Loucy (cell line): ENCODE results near the gene CLN5.
A peak's percentile ranks its signal among the peaks of the same experiment; 100 is the strongest.

Source experiments
- H2AFZ ChIP-seq: fragments of 200-600 bp; sonication (generic); 2 replicates; pipeline ENCODE4 v1.6.0; 2016; ENCODE audit warnings: antibody characterized with exemption, mild to moderate bottlenecking, low read length, moderate library complexity
- H3F3A ChIP-seq: fragments of 200-600 bp; 2 replicates; pipeline ENCODE4 v1.6.0; 2016; ENCODE audit warnings: antibody characterized with exemption, low read depth, mild to moderate bottlenecking
- H3K27me3 ChIP-seq: fragments of 200-600 bp; sonication (generic); 2 replicates; pipeline ENCODE4 v1.6.1; 2014; ENCODE audit warnings: low read length, mild to moderate bottlenecking; ENCODE audit not compliant: insufficient read depth, poor library complexity, severe bottlenecking
- H3K36me3 ChIP-seq: fragments of 200-600 bp; sonication (generic); 2 replicates; pipeline ENCODE4 v1.6.1; 2016; ENCODE audit warnings: low read length; ENCODE audit not compliant: insufficient read depth
- H3K4me1 ChIP-seq: fragments of 200-600 bp; sonication (generic); 2 replicates; pipeline ENCODE4 v1.5.1; 2014; ENCODE audit warnings: low read length, mild to moderate bottlenecking; ENCODE audit not compliant: insufficient read depth, poor library complexity, severe bottlenecking
- H3K4me2 ChIP-seq: fragments of 200-600 bp; sonication (generic); 2 replicates; pipeline ENCODE4 v1.6.0; 2014; ENCODE audit warnings: antibody characterized with exemption, low read length, low read depth, mild to moderate bottlenecking; ENCODE audit not compliant: poor library complexity, severe bottlenecking
- H3K4me3 ChIP-seq: fragments of 200-600 bp; sonication (generic); 2 replicates; pipeline ENCODE4 v1.5.1; 2014; ENCODE audit warnings: low read length, mild to moderate bottlenecking, mixed read lengths; ENCODE audit not compliant: poor library complexity, severe bottlenecking
- H3K79me2 ChIP-seq: fragments of 200-600 bp; sonication (generic); 2 replicates; pipeline ENCODE4 v1.6.1; 2014; ENCODE audit warnings: low read length; ENCODE audit not compliant: insufficient read depth
- H3K9ac ChIP-seq: fragments of 200-600 bp; sonication (generic); 2 replicates; pipeline ENCODE4 v1.6.0; 2014; ENCODE audit warnings: mild to moderate bottlenecking, low read depth, low read length, moderate library complexity; ENCODE audit not compliant: poor library complexity, severe bottlenecking
- H3K9me2 ChIP-seq: fragments of 200-600 bp; sonication (generic); replicated peaks from 2 replicates; pipeline ENCODE4 v1.6.1; 2016; ENCODE audit warnings: low read depth, low read length, mixed read lengths
- H3K9me3 ChIP-seq: fragments of 200-600 bp; sonication (generic); 2 replicates; pipeline ENCODE4 v1.6.1; 2014; ENCODE audit warnings: mild to moderate bottlenecking, antibody characterized with exemption, low read length, low read depth; ENCODE audit not compliant: insufficient read depth
- H4K20me1 ChIP-seq: fragments of 200-600 bp; sonication (generic); 2 replicates; pipeline ENCODE4 v1.6.0; 2014; ENCODE audit warnings: antibody characterized with exemption, low read length, mild to moderate bottlenecking; ENCODE audit not compliant: insufficient read depth, poor library complexity, severe bottlenecking
- EZH2phosphoT487 ChIP-seq: fragments of 200-600 bp; IDR thresholded peaks from 2 replicates; pipeline ENCODE4 v1.6.1; 2018; ENCODE audit warnings: antibody characterized with exemption, mild to moderate bottlenecking, moderate library complexity, borderline replicate concordance
- TF ChIP-seq, protein P1 (sequence below): fragments of 200-600 bp; sonication (generic); conservative IDR thresholded peaks from 2 replicates; pipeline ENCODE4 v1.5.1; 2014; ENCODE audit warnings: mild to moderate bottlenecking, antibody characterized with exemption, low read length

The CLN5 gene

DNA sequence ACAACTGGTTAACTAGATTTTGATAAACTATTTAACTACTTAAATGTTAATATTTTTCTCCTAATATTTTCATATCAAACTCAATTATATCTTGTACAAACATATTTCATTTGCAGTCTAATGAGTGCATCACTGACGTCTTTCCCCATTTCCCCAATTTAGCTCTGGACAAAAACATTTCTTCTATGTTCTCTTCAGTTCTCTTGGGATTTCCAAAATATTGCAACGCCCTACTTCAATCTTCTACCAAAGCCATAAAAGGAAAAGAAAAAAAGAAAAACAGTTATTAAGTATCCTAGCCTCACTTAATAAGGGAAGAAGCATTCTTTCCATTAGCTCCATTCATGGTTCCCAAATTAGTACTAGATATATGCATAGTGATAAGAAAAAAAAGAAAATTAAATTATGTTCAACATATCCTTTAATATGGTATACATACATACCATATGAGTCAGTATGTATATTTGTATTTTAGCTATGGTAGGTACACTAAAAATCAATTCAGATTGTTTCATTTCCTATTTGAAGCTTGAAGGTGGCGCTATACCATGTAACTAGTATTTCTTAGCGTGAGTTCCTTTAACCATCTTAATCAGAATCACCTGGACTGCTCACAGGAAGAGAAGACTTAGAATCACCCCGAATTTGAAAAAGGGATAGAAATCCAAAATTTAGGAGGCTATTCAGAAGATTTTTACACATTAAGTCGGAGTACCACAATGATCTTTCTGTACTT, 25.2 kb downstream of the CLN5 start:
- H3K27me3 ChIP-seq: no peaks in the 10 kb centered on the region
- H3K4me2 ChIP-seq: no peak overlapping the region
- H3K9me2 ChIP-seq: no peaks in the 10 kb centered on the region
- peaks cover 28% of the 10 kb centered on the region for H3K4me1 ChIP-seq
- H3K4me3 ChIP-seq: no peak overlapping the region
- TF ChIP-seq, protein P1, sequence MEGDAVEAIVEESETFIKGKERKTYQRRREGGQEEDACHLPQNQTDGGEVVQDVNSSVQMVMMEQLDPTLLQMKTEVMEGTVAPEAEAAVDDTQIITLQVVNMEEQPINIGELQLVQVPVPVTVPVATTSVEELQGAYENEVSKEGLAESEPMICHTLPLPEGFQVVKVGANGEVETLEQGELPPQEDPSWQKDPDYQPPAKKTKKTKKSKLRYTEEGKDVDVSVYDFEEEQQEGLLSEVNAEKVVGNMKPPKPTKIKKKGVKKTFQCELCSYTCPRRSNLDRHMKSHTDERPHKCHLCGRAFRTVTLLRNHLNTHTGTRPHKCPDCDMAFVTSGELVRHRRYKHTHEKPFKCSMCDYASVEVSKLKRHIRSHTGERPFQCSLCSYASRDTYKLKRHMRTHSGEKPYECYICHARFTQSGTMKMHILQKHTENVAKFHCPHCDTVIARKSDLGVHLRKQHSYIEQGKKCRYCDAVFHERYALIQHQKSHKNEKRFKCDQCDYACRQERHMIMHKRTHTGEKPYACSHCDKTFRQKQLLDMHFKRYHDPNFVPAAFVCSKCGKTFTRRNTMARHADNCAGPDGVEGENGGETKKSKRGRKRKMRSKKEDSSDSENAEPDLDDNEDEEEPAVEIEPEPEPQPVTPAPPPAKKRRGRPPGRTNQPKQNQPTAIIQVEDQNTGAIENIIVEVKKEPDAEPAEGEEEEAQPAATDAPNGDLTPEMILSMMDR: peak; percentile 57
- TF ChIP-seq EZH2phosphoT487: no peak
- no peak overlapping the region for H3K9ac ChIP-seq
- H3K9me3 ChIP-seq: no peaks in the 10 kb centered on the region
- peaks cover 48% of the 10 kb centered on the region for H3K79me2 ChIP-seq
- peaks cover 70% of the 10 kb centered on the region for H4K20me1 ChIP-seq
- no peak overlapping the region for H2AFZ ChIP-seq
- H3F3A ChIP-seq: 0 out of 2 replicates have a peak, but pooled peaks cover 2% of the 10 kb centered on the region
- H3K36me3 ChIP-seq: peaks cover 55% of the 10 kb centered on the region

DNA sequence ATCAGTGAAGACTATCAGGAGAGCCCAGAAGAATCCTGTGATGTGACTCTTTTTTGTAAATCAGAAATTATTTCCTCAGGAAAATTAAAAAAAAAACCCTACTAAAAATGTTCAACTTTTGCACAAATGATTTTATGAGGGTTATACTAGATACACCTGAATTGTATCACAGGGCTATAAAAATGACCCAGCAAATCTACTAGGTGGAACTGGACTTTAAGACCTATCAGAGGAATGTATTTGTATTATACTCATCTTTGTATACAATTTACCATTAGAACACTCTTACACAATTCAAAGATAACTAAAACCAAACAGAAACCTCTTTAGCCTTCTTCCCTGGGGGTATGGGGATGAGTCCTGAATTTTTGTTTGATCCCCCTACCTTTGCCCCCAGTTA, 27.9 kb downstream of the CLN5 start:
- Histone ChIP-seq H3K4me2 (peak overlapping the region; percentile 93), H4K20me1 (peaks cover 91% of the 10 kb centered on the region), H3K27me3 (no peaks in the 10 kb centered on the region), H3K79me2 (peaks cover 71% of the 10 kb centered on the region), H3K4me3 (peak overlapping the region; percentile 97), H3K9me3 (no peaks in the 10 kb centered on the region), H3K9ac (peak overlapping the region; percentile 9), H3F3A (0 out of 2 replicates have a peak, but pooled peaks cover 2% of the 10 kb centered on the region), H3K9me2 (no peaks in the 10 kb centered on the region), H3K4me1 (peaks cover 52% of the 10 kb centered on the region), H2AFZ (no peak overlapping the region), H3K36me3 (peaks cover 28% of the 10 kb centered on the region)
- no peak for TF ChIP-seq EZH2phosphoT487
- TF ChIP-seq, protein P1: no peak

DNA sequence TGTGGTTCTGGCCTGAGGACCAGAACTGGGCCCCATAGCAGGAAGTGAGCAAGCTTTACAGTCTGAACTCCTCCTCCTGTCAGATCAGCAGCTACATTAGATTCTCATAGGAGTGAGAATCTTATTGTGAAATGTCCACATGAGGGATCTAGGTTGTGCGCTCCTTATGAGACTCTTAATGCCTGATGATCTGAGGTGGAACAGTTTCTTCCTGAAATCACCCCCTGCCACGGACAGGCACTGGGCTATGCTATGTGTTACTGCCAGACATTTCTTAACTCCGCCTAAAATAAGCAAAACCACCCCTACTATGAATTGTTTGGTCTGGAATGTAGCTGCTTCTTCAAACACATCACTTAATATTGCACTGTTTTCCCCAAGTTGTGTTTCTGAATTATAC, 30.5 kb downstream of the CLN5 start:
- H3K4me1 ChIP-seq: peaks cover 62% of the 10 kb centered on the region
- peaks cover 83% of the 10 kb centered on the region for H3K79me2 ChIP-seq
- no peaks in the 10 kb centered on the region for H3K9me2 ChIP-seq
- H3K4me3 ChIP-seq: peak overlapping the region; percentile 97
- no peaks in the 10 kb centered on the region for H3K27me3 ChIP-seq
- peak overlapping the region; percentile 93 for H3K4me2 ChIP-seq
- H3F3A ChIP-seq: no peaks in the 10 kb centered on the region
- H3K36me3 ChIP-seq: peaks cover 8% of the 10 kb centered on the region; the same call in 1 of the 2 replicates
- no peak for TF ChIP-seq EZH2phosphoT487
- TF ChIP-seq, protein P1: no peak
- H2AFZ ChIP-seq: no peak overlapping the region
- peaks cover 89% of the 10 kb centered on the region for H4K20me1 ChIP-seq
- H3K9me3 ChIP-seq: no peaks in the 10 kb centered on the region
- peak overlapping the region; percentile 30 for H3K9ac ChIP-seq
